SHP77 treated with DMSO at 0.1 percent for 48 hours (cell line): Measurements from ENCODE around the gene GREM1.

Experiments
- DNase-seq: peaks from one replicate; lab custom pipeline; 2025; lab: John Stamatoyannopoulos, UW

The GREM1 gene

GRCh38 chr15:32694222-32694983, 23.4 kb upstream of the GREM1 start:
- no peak for DNase-seq

- no peak for DNase-seq
Observed at GRCh38 chr15:32698773-32699390, 18.9 kb upstream of the GREM1 start.

GRCh38 chr15:32700501-32701150, 17.2 kb upstream of the GREM1 start:
- no peak for DNase-seq

- DNase-seq = no peak
Observed at GRCh38 chr15:32701863-32702262, 15.9 kb upstream of the GREM1 start.

GRCh38 chr15:32704395-32704981, 13.3 kb upstream of the GREM1 start:
- no peak for DNase-seq

- DNase-seq = no peak
Observed at GRCh38 chr15:32705446-32705845, 12.4 kb upstream of the GREM1 start.

- no peak for DNase-seq
Observed at GRCh38 chr15:32706704-32707103, 11.1 kb upstream of the GREM1 start.

- DNase-seq = no peak
Observed at GRCh38 chr15:32707436-32707835, 10.4 kb upstream of the GREM1 start.

- no peak for DNase-seq
Observed at GRCh38 chr15:32709295-32710033, 8.3 kb upstream of the GREM1 start.

GRCh38 chr15:32715276-32715675, 2.5 kb upstream of the GREM1 start:
- DNase-seq = no peak

- no peak for DNase-seq
Observed at GRCh38 chr15:32716216-32716914, 1.4 kb upstream of the GREM1 start.

- DNase-seq = no peak
Observed at GRCh38 chr15:32716915-32717425, 834 bp upstream of the GREM1 start.

GRCh38 chr15:32718227-32718820, 520 bp downstream of the GREM1 start:
- no peak for DNase-seq

- DNase-seq = no peak
Observed at GRCh38 chr15:32718821-32719716, 1.3 kb downstream of the GREM1 start.

- DNase-seq = no peak
Observed at GRCh38 chr15:32721596-32721995, 3.8 kb downstream of the GREM1 start.

GRCh38 chr15:32722136-32722535, 4.3 kb downstream of the GREM1 start:
- no peak for DNase-seq

GRCh38 chr15:32723171-32723948, 5.6 kb downstream of the GREM1 start:
- DNase-seq = no peak

GRCh38 chr15:32729700-32730395, 12.0 kb downstream of the GREM1 start:
- DNase-seq = no peak
